Ascending aorta (tissue), 2 donors: ENCODE measurements around the gene DDR2. TPM values are rescaled to one million over a fixed set of nuclear protein-coding genes. Genes with fewer than 3 reads are reported as not detected.

Source experiments
- DNase-seq, 2 donors: peaks; one replicate each; pipeline ENCODE4 v3.0.0-alpha.2; 2019; ENCODE audit warnings: low spot score in 2 of 2
- H3K27ac ChIP-seq, 2 donors: fragments of 200-600 bp; sonication (generic); one replicate each; pipeline ENCODE4 v1.5.1; 2016 to 2017; ENCODE audit warnings: mild to moderate bottlenecking in 1 of 2
- H3K27me3 ChIP-seq: fragments of 200-600 bp; sonication (generic); one replicate; pipeline ENCODE4 v1.5.1; 2017
- H3K36me3 ChIP-seq, 2 donors: fragments of 200-600 bp; sonication (generic); one replicate each; pipeline ENCODE4 v1.5.1; 2016
- H3K4me1 ChIP-seq, 2 donors: fragments of 200-600 bp; sonication (generic); one replicate each; pipeline ENCODE4 v1.5.1; 2016 to 2017; ENCODE audit warnings: mild to moderate bottlenecking in 1 of 2
- H3K4me3 ChIP-seq, 2 donors: fragments of 200-600 bp; sonication (generic); one replicate each; pipeline ENCODE4 v1.5.1; 2016 to 2017; ENCODE audit warnings: mild to moderate bottlenecking in 1 of 2
- H3K9me3 ChIP-seq, 2 donors: fragments of 200-600 bp; sonication (generic); one replicate each; pipeline ENCODE4 v1.5.1; 2016
- intact Hi-C: fragments of 100-400 bp; cut with DNase I; formaldehyde crosslinking; loops from one replicate; pipeline ENCODE4 v1.15.1; 2023
- total RNA-seq: library from RNA; depleted of rRNA; stranded (reverse); fragments of >200 nt; gene quantifications from one replicate; pipeline ENCODE4 v1.1.0, GENCODE V29; 2016
- TF ChIP-seq, protein P1 (sequence below), 3 experiments: fragments of 200-600 bp in 2 of 3; fragments of 450-650 bp in 1 of 3; sonication (generic) in 2 of 3; IDR thresholded peaks; one replicate each; pipeline ENCODE4 v1.5.1; 2016 to 2019; ENCODE audit warnings: antibody characterized with exemption in 3 of 3, mild to moderate bottlenecking in 1 of 3, moderate library complexity in 1 of 3

Gene DDR2
- total RNA-seq, 1 donor from 2014 or later, result 77.9 TPM

DNA sequence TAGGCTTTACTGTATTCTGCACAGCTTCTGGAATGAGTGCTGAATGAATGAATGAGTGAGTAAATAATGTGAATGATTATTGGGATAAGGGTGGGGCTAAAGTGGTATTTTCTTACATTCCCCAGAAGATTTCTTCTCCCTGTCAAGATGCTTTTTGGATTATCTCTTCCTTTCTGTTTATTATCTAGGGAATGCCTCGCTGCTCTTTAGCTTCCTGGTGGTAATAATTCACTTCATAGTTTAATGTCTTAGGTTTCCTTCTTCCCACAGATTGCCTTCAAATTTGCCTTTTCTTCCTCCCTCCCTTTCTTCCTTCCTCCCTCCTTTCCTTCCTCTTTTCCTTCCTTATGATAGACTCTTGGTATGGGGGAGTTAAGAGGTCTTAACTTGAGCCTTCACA is 24.0 kb downstream of the DDR2 start:
- H3K4me3 ChIP-seq, result no peak overlapping the region
- H3K9me3 ChIP-seq, result no peaks in the 10 kb centered on the region
- H3K36me3 ChIP-seq, result peaks cover 0 to 12% of the 10 kb centered on the region in 2 donors
- no peaks in the 10 kb centered on the region for H3K27me3 ChIP-seq
- TF ChIP-seq, protein P1, sequence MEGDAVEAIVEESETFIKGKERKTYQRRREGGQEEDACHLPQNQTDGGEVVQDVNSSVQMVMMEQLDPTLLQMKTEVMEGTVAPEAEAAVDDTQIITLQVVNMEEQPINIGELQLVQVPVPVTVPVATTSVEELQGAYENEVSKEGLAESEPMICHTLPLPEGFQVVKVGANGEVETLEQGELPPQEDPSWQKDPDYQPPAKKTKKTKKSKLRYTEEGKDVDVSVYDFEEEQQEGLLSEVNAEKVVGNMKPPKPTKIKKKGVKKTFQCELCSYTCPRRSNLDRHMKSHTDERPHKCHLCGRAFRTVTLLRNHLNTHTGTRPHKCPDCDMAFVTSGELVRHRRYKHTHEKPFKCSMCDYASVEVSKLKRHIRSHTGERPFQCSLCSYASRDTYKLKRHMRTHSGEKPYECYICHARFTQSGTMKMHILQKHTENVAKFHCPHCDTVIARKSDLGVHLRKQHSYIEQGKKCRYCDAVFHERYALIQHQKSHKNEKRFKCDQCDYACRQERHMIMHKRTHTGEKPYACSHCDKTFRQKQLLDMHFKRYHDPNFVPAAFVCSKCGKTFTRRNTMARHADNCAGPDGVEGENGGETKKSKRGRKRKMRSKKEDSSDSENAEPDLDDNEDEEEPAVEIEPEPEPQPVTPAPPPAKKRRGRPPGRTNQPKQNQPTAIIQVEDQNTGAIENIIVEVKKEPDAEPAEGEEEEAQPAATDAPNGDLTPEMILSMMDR (IDR thresholded peaks at IDR 0.05), result no peak
- intact Hi-C loops, result no loop called here
- no peak overlapping the region for H3K27ac ChIP-seq
- DNase-seq, result no peak
- H3K4me1 ChIP-seq, result peaks cover 0 to 4% of the 10 kb centered on the region in 2 donors

DNA sequence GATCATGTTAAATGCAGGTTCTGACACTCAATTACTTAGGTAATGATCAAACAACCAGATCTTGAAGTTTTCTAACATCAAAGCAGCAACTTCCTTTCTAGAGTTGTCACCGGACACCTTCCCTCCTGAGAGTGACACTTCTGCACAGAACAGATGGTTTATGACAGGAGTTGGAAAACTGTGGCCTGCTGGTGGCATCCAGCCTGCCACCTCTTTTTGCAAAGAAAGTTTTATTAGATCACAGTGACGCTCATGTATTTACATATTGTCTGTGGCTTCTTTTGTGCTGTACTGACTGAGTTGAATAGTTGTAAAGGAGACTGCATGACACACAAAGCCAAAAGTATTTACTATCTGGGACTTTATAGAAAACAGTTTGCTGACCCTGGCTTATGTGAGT is 28.3 kb downstream of the DDR2 start:
- no peaks in the 10 kb centered on the region for H3K9me3 ChIP-seq
- H3K27me3 ChIP-seq, result no peaks in the 10 kb centered on the region
- H3K36me3 ChIP-seq, result peaks cover 0 to 12% of the 10 kb centered on the region in 2 donors
- no peak overlapping the region for H3K4me3 ChIP-seq
- no peaks in the 10 kb centered on the region for H3K4me1 ChIP-seq
- TF ChIP-seq, protein P1 (IDR thresholded peaks at IDR 0.05), result no peak
- H3K27ac ChIP-seq, result no peak overlapping the region
- intact Hi-C loops, result loop anchor here (5.0 kb wide), 1 partner anchor 37 kb away; no protein-coding TSS in a partner anchor
- DNase-seq, result no peak

DNA sequence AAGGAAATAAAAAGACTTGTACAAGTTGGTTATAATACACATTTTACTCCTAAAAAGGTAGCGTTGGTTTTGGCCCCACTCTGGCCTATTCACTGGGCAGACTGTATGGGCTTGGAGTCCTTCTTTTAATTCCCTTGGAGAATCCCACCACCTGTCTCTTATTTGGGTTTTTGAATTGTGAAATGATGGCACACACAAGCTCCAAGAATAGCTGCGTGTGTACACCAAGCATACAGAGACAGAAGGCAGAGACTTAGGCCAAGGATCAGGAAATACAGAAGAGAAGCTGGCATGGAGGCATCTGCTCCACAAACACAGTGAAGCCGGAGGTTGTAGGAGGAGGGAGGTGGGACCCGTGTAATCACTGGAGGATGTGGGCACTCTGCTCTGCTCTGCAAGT is 29.1 kb downstream of the DDR2 start:
- H3K9me3 ChIP-seq, result no peaks in the 10 kb centered on the region
- H3K27ac ChIP-seq, result no peak overlapping the region
- DNase-seq, result no peak
- H3K27me3 ChIP-seq, result no peaks in the 10 kb centered on the region
- TF ChIP-seq, protein P1 (IDR thresholded peaks at IDR 0.05), result no peak
- no peak overlapping the region for H3K4me3 ChIP-seq
- H3K36me3 ChIP-seq, result peaks cover 0 to 12% of the 10 kb centered on the region in 2 donors
- no peaks in the 10 kb centered on the region for H3K4me1 ChIP-seq
- intact Hi-C loops, result loop anchor here (5.0 kb wide), 1 partner anchor 36 kb away; no protein-coding TSS in a partner anchor

DNA sequence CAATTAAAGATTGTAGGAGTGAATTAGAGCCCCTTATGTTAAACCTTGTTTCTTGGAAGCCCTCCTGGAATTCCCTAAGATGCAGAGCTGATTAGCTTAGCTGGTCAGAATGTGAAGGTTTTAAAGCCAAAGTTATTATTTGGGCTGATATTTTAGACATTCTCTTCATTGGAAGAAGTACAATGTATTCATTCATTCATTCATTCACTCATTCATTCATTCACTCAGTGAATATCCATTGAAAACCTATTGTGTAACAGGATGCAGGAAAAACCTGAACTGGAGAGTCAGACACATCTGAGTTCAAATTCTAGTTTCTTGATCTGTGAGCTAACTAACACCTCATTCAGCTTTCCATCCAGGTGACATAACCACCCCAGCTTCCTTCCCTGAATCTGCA is 29.7 kb downstream of the DDR2 start:
- H3K36me3 ChIP-seq, result peaks cover 0 to 12% of the 10 kb centered on the region in 2 donors
- no peak overlapping the region for H3K27ac ChIP-seq
- no peaks in the 10 kb centered on the region for H3K4me1 ChIP-seq
- TF ChIP-seq, protein P1 (IDR thresholded peaks at IDR 0.05), result no peak
- no peaks in the 10 kb centered on the region for H3K9me3 ChIP-seq
- no peak overlapping the region for H3K4me3 ChIP-seq
- intact Hi-C loops, result loop anchor here (5.0 kb wide), 1 partner anchor 35 kb away; no protein-coding TSS in a partner anchor
- no peak for DNase-seq
- H3K27me3 ChIP-seq, result no peaks in the 10 kb centered on the region

DNA sequence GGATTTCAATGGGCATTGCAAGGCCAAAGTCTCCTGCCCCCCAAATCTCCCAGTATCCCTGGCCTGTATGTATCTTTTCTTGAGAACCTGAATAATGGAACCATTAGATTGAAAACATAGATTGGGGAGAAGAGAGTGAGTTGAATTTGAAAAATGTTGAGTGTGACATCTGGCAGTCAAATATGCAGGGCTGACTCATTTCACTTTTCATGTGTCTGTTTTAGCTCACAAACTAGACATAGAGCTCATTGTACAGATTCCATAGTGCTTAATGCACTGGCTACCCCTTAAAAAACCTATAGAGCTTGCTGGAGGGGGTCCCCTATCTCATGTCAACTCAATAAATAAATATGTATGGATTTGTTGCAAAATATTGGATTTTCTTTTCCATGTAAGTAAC is 30.8 kb downstream of the DDR2 start:
- TF ChIP-seq, protein P1 (IDR thresholded peaks at IDR 0.05), result no peak
- Histone ChIP-seq H3K36me3 (peaks cover 0 to 10% of the 10 kb centered on the region in 2 donors), H3K9me3 (no peaks in the 10 kb centered on the region), H3K4me1 (no peaks in the 10 kb centered on the region), H3K27ac (no peak overlapping the region), H3K4me3 (no peak overlapping the region), H3K27me3 (no peaks in the 10 kb centered on the region)
- intact Hi-C loops, result loop anchor here (5.0 kb wide), 1 partner anchor 34 kb away; no protein-coding TSS in a partner anchor
- DNase-seq, result no peak
